ENCODE data around the gene PLXNC1. TPM values are rescaled to one million over a fixed set of nuclear protein-coding genes. Genes with fewer than 3 reads are reported as not detected.
A peak's percentile ranks its signal among the peaks of the same experiment; 100 is the strongest.

Gene PLXNC1
- total and polyA plus RNA-seq, 8 donors = 0.40 to 16.5 (median 2.6) TPM

DNA sequence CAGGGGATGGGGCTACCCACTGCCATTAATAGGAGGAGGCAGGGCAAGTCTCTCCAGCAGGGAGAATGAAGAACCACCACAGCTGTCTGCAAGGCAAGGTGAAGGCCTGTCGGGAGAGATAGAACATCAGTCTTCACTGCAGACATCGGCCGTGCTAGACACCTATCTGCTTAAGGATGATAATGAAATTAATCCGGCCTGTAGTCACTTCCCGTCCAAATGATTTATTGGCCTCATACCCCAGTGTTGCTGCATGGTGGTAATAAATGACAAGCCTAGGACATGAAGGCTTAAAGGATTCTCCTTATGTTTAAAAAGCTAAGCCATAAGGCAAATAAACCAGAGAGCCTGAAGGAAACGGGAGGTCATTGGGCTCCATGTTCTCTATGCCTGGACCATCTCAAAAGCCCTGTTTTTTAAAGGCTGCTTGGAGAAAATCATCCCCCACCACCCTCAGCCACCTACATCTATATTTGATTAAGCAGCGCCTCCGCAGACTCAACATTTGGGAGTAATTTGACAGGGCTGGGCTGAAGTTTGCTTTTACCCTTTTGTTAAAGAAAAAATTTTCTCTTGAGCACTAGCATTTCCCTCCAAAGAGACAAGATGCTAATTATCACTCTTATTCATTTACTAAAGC lies 137.7 kb downstream of the PLXNC1 start:
- Histone ChIP-seq H3K4me1 (peaks cover 0 to 46% (median 21%) of the 10 kb centered on the region in 4 donors), H3K36me3 (peaks cover 0 to 5% (median 1%) of the 10 kb centered on the region in 4 donors), H3K9me3 (no peaks in the 10 kb centered on the region), H3K27ac (no peak overlapping the region), H3K4me3 (no peak overlapping the region), H3K27me3 (no peaks in the 10 kb centered on the region)
- WGBS, 5 donors = 68 to 77% (median 73%) methylated on average over 8 of the region's 8 CpGs
- intact Hi-C loops (cut with DNase I; ENCODE audit: low total_unique reads) = no loop called here
- no peak for DNase-seq
- TF ChIP-seq EP300 (IDR thresholded peaks at IDR 0.05) (no peak), POLR2AphosphoS5 (IDR thresholded peaks at IDR 0.05) (no peak), POLR2A (IDR thresholded peaks at IDR 0.05) (no peak)
- TF ChIP-seq, protein P1, sequence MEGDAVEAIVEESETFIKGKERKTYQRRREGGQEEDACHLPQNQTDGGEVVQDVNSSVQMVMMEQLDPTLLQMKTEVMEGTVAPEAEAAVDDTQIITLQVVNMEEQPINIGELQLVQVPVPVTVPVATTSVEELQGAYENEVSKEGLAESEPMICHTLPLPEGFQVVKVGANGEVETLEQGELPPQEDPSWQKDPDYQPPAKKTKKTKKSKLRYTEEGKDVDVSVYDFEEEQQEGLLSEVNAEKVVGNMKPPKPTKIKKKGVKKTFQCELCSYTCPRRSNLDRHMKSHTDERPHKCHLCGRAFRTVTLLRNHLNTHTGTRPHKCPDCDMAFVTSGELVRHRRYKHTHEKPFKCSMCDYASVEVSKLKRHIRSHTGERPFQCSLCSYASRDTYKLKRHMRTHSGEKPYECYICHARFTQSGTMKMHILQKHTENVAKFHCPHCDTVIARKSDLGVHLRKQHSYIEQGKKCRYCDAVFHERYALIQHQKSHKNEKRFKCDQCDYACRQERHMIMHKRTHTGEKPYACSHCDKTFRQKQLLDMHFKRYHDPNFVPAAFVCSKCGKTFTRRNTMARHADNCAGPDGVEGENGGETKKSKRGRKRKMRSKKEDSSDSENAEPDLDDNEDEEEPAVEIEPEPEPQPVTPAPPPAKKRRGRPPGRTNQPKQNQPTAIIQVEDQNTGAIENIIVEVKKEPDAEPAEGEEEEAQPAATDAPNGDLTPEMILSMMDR (IDR thresholded peaks at IDR 0.05) = no peak

DNA sequence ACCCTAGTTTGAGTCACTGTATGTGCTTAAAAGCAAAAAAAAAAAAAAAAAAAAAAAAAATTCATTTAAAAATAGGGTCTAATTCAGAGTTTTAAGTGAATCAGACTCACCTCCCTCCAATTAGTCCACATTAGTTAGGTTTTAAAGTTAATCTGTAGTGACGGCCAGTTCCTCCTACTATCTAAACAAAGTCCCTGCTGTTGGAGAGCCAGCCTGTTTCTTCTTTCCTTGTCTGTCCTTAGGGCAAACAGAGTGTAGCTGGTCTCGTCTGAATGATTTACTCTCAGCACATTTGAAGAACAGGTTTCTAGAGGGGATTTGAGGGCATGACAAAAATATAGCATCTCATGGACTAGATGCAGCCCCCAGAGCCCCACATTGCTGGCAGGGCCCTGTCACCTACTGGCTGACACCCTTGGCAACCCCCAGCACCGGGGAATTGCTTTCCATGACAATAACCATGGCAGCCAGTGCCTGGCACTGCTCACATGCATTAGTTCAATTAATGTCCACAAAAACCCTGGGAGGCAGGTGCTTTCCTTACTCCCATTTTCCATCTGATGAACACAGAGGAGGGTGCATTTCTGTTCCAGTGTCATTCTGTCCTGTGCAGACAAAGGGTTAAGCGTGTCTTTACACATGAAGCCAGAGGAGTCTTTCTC lies 138.3 kb downstream of the PLXNC1 start:
- no peaks in the 10 kb centered on the region for H3K27me3 ChIP-seq
- WGBS, 5 donors = 53 to 62% (median 57%) methylated on average over 4 of the region's 4 CpGs

DNA sequence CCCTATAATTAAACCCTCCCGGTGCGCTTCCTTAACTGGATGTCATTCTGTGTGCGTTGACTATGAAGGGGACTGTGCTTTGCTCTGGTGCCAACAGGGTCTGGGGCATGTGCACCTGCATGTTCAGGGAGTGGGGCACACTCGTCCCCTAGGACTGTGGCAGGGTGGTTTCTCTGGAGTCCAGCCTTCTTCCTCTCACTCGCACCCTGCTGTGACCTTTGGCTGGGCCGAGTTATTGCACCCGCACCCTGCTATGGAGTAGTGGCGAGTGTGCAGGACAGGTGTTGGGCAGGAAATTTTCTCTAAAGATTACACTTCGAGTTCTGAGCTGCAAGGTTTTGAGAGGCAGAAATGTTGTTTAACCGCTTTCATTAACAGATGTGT lies 138.9 kb downstream of the PLXNC1 start:
- H3K36me3 ChIP-seq = peaks cover 0 to 5% (median 1%) of the 10 kb centered on the region in 4 donors
- H3K4me3 ChIP-seq = no peak overlapping the region
- no peak overlapping the region for H3K27ac ChIP-seq
- TF ChIP-seq POLR2AphosphoS5 (IDR thresholded peaks at IDR 0.05) (no peak), EP300 (IDR thresholded peaks at IDR 0.05) (no peak), POLR2A (IDR thresholded peaks at IDR 0.05) (no peak)
- TF ChIP-seq, protein P1 (IDR thresholded peaks at IDR 0.05) = no peak
- intact Hi-C loops (cut with DNase I; ENCODE audit: low total_unique reads) = no loop called here
- peaks cover 0 to 39% (median 21%) of the 10 kb centered on the region in 4 donors for H3K4me1 ChIP-seq
- no peaks in the 10 kb centered on the region for H3K9me3 ChIP-seq
- no peaks in the 10 kb centered on the region for H3K27me3 ChIP-seq
- WGBS, 5 donors = 71 to 92% (median 74%) methylated on average over 7 to 10 of the region's 10 CpGs
- no peak for DNase-seq

More for the DNA sequence above, 138.3 kb downstream of the PLXNC1 start:
- H3K27ac ChIP-seq = no peak overlapping the region
- H3K36me3 ChIP-seq = peaks cover 0 to 5% (median 1%) of the 10 kb centered on the region in 4 donors
- DNase-seq = no peak
- H3K4me3 ChIP-seq = no peak overlapping the region
- H3K4me1 ChIP-seq = peaks cover 0 to 44% (median 21%) of the 10 kb centered on the region in 4 donors
- TF ChIP-seq, protein P1 (IDR thresholded peaks at IDR 0.05) = no peak
- no peak for TF ChIP-seq POLR2A (IDR thresholded peaks at IDR 0.05)
- TF ChIP-seq EP300 (IDR thresholded peaks at IDR 0.05) = no peak
- TF ChIP-seq POLR2AphosphoS5 (IDR thresholded peaks at IDR 0.05) = no peak
- H3K9me3 ChIP-seq = no peaks in the 10 kb centered on the region
- intact Hi-C loops (cut with DNase I; ENCODE audit: low total_unique reads) = no loop called here

DNA sequence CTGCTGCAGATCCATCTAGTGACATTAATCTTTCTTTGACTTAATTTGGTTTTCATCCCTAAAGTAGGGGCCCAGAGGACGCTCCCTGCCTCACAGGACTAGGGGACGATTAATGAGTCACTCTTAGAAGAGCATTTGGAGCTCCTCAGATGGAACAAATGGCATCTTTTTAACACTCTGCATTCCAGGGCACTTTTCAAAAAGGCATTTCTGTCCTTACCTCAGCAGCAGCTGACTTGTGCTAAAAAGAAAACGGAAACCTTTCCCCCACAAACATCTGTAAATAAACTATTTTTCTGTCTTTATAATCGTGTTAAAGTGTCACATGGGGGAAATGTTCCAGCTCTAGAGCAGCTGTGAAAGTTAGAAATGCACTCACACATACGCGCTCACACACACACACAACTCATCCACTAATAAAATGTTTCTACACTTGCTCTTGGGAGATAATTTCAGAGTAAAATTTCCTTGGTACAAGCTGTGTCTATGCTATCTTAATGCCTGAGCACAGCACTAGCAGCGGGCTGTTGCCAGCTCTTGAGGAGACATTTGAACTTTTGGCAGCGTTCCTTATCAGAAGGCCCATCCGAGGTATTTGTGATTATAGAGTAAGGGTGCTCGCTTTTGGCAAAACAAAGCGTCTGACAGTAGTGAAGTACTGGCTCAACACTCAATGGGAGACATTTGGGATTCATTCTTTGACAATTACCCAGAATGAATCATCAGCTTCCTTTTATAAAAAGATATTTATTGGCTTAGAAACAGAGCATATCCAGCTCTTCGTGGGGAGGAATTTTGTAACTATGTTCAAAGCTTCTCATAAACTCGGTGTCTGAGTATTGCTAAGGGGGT lies 141.3 kb downstream of the PLXNC1 start:
- Histone ChIP-seq H3K9me3 (no peaks in the 10 kb centered on the region), H3K27ac (peak overlapping the region in 3 of 5 donors; percentile 24 to 46 (median 33)), H3K4me3 (no peak overlapping the region), H3K36me3 (peaks cover 0 to 5% (median 2%) of the 10 kb centered on the region in 4 donors), H3K27me3 (no peaks in the 10 kb centered on the region), H3K4me1 (peaks cover 0 to 37% (median 16%) of the 10 kb centered on the region in 4 donors)
- intact Hi-C loops (cut with DNase I; ENCODE audit: low total_unique reads) = no loop called here
- WGBS, 5 donors = 45 to 48% (median 46%) methylated on average over 13 of the region's 13 CpGs
- TF ChIP-seq POLR2A (IDR thresholded peaks at IDR 0.05) (no peak), EP300 (IDR thresholded peaks at IDR 0.05) (no peak), POLR2AphosphoS5 (IDR thresholded peaks at IDR 0.05) (no peak)
- TF ChIP-seq, protein P1 (IDR thresholded peaks at IDR 0.05) = no peak
- DNase-seq = peak in 1 of 2 donors; percentile 49
